Neural crest cell (in vitro differentiated cells): ENCODE data around the gene CDK5RAP2. TPM values are rescaled to one million over a fixed set of nuclear protein-coding genes. Genes with fewer than 3 reads are reported as not detected.

Source experiments
- DNase-seq: peaks from one replicate; pipeline ENCODE4 v3.0.0; 2021; ENCODE audit warnings: low read depth, mixed read lengths, low spot score
- H3K27ac Mint-ChIP-seq: one replicate; pipeline ENCODE4 v1.8.0; 2021; ENCODE audit warnings: mild to moderate bottlenecking, mixed read lengths; ENCODE audit not compliant: unreplicated experiment
- H3K27me3 Mint-ChIP-seq: 2 replicates; pipeline ENCODE4 v1.8.0; 2021; ENCODE audit warnings: low read depth, mild to moderate bottlenecking, mixed read lengths
- H3K36me3 Mint-ChIP-seq: 2 replicates; pipeline ENCODE4 v1.8.0; 2021; ENCODE audit warnings: low read depth, mild to moderate bottlenecking, mixed read lengths
- H3K4me1 Mint-ChIP-seq: 2 replicates; pipeline ENCODE4 v1.8.0; 2021; ENCODE audit warnings: mixed read lengths
- H3K4me3 Mint-ChIP-seq: one replicate; pipeline ENCODE4 v1.8.0; 2021; ENCODE audit warnings: mild to moderate bottlenecking, mixed read lengths
- H3K9me3 Mint-ChIP-seq: 2 replicates; pipeline ENCODE4 v1.8.0; 2021; ENCODE audit warnings: mixed read lengths
- CTCF ChIP-seq: fragments of 200-600 bp; sonication (generic); conservative IDR thresholded peaks from 2 replicates; pipeline ENCODE4 v1.5.0; 2021; ENCODE audit warnings: antibody characterized with exemption, mild to moderate bottlenecking
- total RNA-seq: library from RNA; stranded (reverse); gene quantifications from 2 replicates; pipeline ENCODE4 v1.2.1, GENCODE V29; 2021

CDK5RAP2 gene
- total RNA-seq, 1 donor from 2014 or later = 116 TPM

GRCh38 chr9:120435091-120435490 lies 144.9 kb downstream of the CDK5RAP2 start:
- H3K27ac Mint-ChIP-seq = no peak overlapping the region
- H3K27me3 Mint-ChIP-seq = no peaks in the 10 kb centered on the region
- H3K9me3 Mint-ChIP-seq = no peaks in the 10 kb centered on the region
- H3K4me3 Mint-ChIP-seq = no peak overlapping the region
- H3K36me3 Mint-ChIP-seq = peaks cover 36% of the 10 kb centered on the region
- TF ChIP-seq CTCF = no peak
- H3K4me1 Mint-ChIP-seq = no peaks in the 10 kb centered on the region
- DNase-seq = no peak

- H3K27me3 Mint-ChIP-seq = no peaks in the 10 kb centered on the region
- no peaks in the 10 kb centered on the region for H3K9me3 Mint-ChIP-seq
- DNase-seq = no peak
- TF ChIP-seq CTCF = no peak
- no peak overlapping the region for H3K4me3 Mint-ChIP-seq
- H3K36me3 Mint-ChIP-seq = peaks cover 34% of the 10 kb centered on the region
- H3K27ac Mint-ChIP-seq = no peak overlapping the region
- H3K4me1 Mint-ChIP-seq = no peaks in the 10 kb centered on the region
Measured at GRCh38 chr9:120434532-120434931, 145.4 kb downstream of the CDK5RAP2 start.

GRCh38 chr9:120433701-120434100 lies 146.3 kb downstream of the CDK5RAP2 start:
- Mint-ChIP-seq H3K9me3 (no peaks in the 10 kb centered on the region), H3K4me1 (no peaks in the 10 kb centered on the region), H3K27me3 (no peaks in the 10 kb centered on the region), H3K4me3 (no peak overlapping the region), H3K36me3 (peaks cover 28% of the 10 kb centered on the region), H3K27ac (no peak overlapping the region)
- no peak for DNase-seq
- no peak for TF ChIP-seq CTCF

- no peak for DNase-seq
- Mint-ChIP-seq H3K9me3 (no peaks in the 10 kb centered on the region), H3K27me3 (no peaks in the 10 kb centered on the region), H3K27ac (no peak overlapping the region), H3K4me1 (no peaks in the 10 kb centered on the region), H3K4me3 (no peak overlapping the region), H3K36me3 (peaks cover 28% of the 10 kb centered on the region)
- TF ChIP-seq CTCF = no peak
Measured at GRCh38 chr9:120432600-120432999, 147.4 kb downstream of the CDK5RAP2 start.

- no peaks in the 10 kb centered on the region for H3K9me3 Mint-ChIP-seq
- no peaks in the 10 kb centered on the region for H3K27me3 Mint-ChIP-seq
- H3K4me3 Mint-ChIP-seq = no peak overlapping the region
- no peak overlapping the region for H3K27ac Mint-ChIP-seq
- peaks cover 36% of the 10 kb centered on the region for H3K36me3 Mint-ChIP-seq
- no peaks in the 10 kb centered on the region for H3K4me1 Mint-ChIP-seq
- no peak for TF ChIP-seq CTCF
- no peak for DNase-seq
Measured at GRCh38 chr9:120431268-120431667, 148.7 kb downstream of the CDK5RAP2 start.

GRCh38 chr9:120424248-120424647 lies 155.7 kb downstream of the CDK5RAP2 start:
- Mint-ChIP-seq H3K27ac (no peak overlapping the region), H3K36me3 (peaks cover 29% of the 10 kb centered on the region), H3K27me3 (no peaks in the 10 kb centered on the region), H3K4me1 (peaks cover 11% of the 10 kb centered on the region), H3K4me3 (no peak overlapping the region), H3K9me3 (no peaks in the 10 kb centered on the region)
- no peak for TF ChIP-seq CTCF
- no peak for DNase-seq
